SK-N-SH (cell line): ENCODE data around the gene SUMO1. TPM values are rescaled to one million over a fixed set of nuclear protein-coding genes. Genes with fewer than 3 reads are reported as not detected.

Source experiments
- CTCF ChIA-PET: fragments of 300-600, 350-600 bp; formaldehyde crosslinking; extraction: SDS; loops from one replicate; lab custom pipeline; 2021; lab: Yijun Ruan, JAX
- POLR2A ChIA-PET: fragments of 350-600 bp; sonication (Branson Sonifier 250); formaldehyde crosslinking; extraction: SDS; loops from one replicate; lab custom pipeline; 2020; ENCODE audit warnings: antibody characterized with exemption, inconsistent platforms; lab: Yijun Ruan, JAX
- DNase-seq: peaks from one replicate; pipeline ENCODE4 v3.0.0; 2012
- H2AFZ ChIP-seq: fragments of 200-600 bp; sonication (generic); 2 replicates; pipeline ENCODE4 v1.8.1; 2016; ENCODE audit warnings: antibody characterized with exemption, mild to moderate bottlenecking, low read depth
- H3F3A ChIP-seq: fragments of 200-600 bp; sonication (generic); replicated peaks from 2 replicates; pipeline ENCODE3; 2016; ENCODE audit warnings: antibody characterized with exemption, mild to moderate bottlenecking; ENCODE audit not compliant: insufficient read depth
- H3K27ac ChIP-seq, 2 experiments: fragments of 200-500 bp in 1 of 2; fragments of 200-600 bp in 1 of 2; sonication (Bioruptor generic) in 1 of 2; sonication (generic), shearing (Covaris generic) in 1 of 2; 2 replicates each; pipeline versions ENCODE4 v1.5.1 to v1.6.1; 2014 to 2016; ENCODE audit warnings: low read depth in 2 of 2, inconsistent platforms in 1 of 2, low read length in 1 of 2, mild to moderate bottlenecking in 1 of 2, mixed read lengths in 1 of 2
- H3K27me3 ChIP-seq: fragments of 200-600 bp; sonication (generic), shearing (Covaris generic); 2 replicates; pipeline ENCODE4 v1.6.1; 2016; ENCODE audit warnings: mixed run types; ENCODE audit not compliant: insufficient read depth
- H3K36me3 ChIP-seq, 2 experiments: fragments of 200-500 bp in 1 of 2; fragments of 200-600 bp in 1 of 2; sonication (Bioruptor generic) in 1 of 2; sonication (generic) in 1 of 2; replicated peaks in 1 of 2; 2 replicates each; pipeline versions ENCODE3 to v1.5.1; 2014 to 2016; ENCODE audit warnings: low read length in 1 of 2, mild to moderate bottlenecking in 1 of 2; ENCODE audit not compliant: insufficient read depth in 2 of 2, control insufficient read depth in 1 of 2
- H3K4me1 ChIP-seq, 2 experiments: fragments of 200-500 bp in 1 of 2; fragments of 200-600 bp in 1 of 2; sonication (Bioruptor generic) in 1 of 2; sonication (generic), shearing (Covaris generic) in 1 of 2; 2 replicates each; pipeline versions ENCODE4 v1.5.1 to v1.6.1; 2014 to 2016; ENCODE audit warnings: low read depth in 1 of 2, low read length in 1 of 2, mixed run types in 1 of 2; ENCODE audit not compliant: insufficient read depth in 2 of 2, control insufficient read depth in 1 of 2
- H3K4me2 ChIP-seq: fragments of 200-600 bp; sonication (generic), shearing (Covaris generic); 2 replicates; pipeline ENCODE4 v1.6.1; 2017; ENCODE audit warnings: mixed run types
- H3K4me3 ChIP-seq, 2 experiments: fragments of 200-500 bp in 1 of 2; fragments of 200-600 bp in 1 of 2; sonication (Bioruptor generic) in 1 of 2; sonication (generic), shearing (Covaris generic) in 1 of 2; 2 replicates each; pipeline versions ENCODE4 v1.5.1 to v1.8.1; 2014 to 2016; ENCODE audit warnings: low read depth in 2 of 2, inconsistent platforms in 1 of 2, low read length in 1 of 2, mild to moderate bottlenecking in 1 of 2, mixed read lengths in 1 of 2, moderate library complexity in 1 of 2
- H3K79me2 ChIP-seq: fragments of 200-600 bp; sonication (generic); 2 replicates; pipeline ENCODE4 v1.8.1; 2017; ENCODE audit warnings: mild to moderate bottlenecking; ENCODE audit not compliant: insufficient read depth
- H3K9ac ChIP-seq: fragments of 200-600 bp; sonication (generic); 2 replicates; pipeline ENCODE4 v1.6.1; 2017; ENCODE audit warnings: mixed run types
- H3K9me2 ChIP-seq: fragments of 200-600 bp; sonication (generic); 2 replicates; pipeline ENCODE4 v1.6.1; 2017; ENCODE audit warnings: mixed run types
- H3K9me3 ChIP-seq: fragments of 200-600 bp; sonication (generic); 2 replicates; pipeline ENCODE4 v1.6.1; 2017; ENCODE audit warnings: mixed run types, mild to moderate bottlenecking, moderate library complexity
- H4K20me1 ChIP-seq: fragments of 200-600 bp; sonication (generic); 2 replicates; pipeline ENCODE4 v1.6.1; 2017; ENCODE audit warnings: mild to moderate bottlenecking, mixed run types; ENCODE audit not compliant: insufficient read depth
- CHD2 ChIP-seq: fragments of 150-350 bp; IDR thresholded peaks from 2 replicates; pipeline ENCODE4 v1.6.1; 2018; ENCODE audit warnings: low read length; ENCODE audit not compliant: partially characterized antibody
- EP300 ChIP-seq, 2 experiments: IDR thresholded peaks; 2 replicates each; pipeline versions ENCODE4 v1.4.0 to v1.6.1; 2012; ENCODE audit warnings: borderline replicate concordance in 1 of 2, low read depth in 1 of 2, low read length in 1 of 2
- EZH2phosphoT487 ChIP-seq: fragments of 200-600 bp; sonication (generic); IDR thresholded peaks from 2 replicates; pipeline ENCODE4 v1.6.1; 2017; ENCODE audit warnings: low read depth, mixed run types, mild to moderate bottlenecking, antibody characterized with exemption, moderate library complexity, borderline replicate concordance
- FOSL2 ChIP-seq: IDR thresholded peaks from 2 replicates; pipeline ENCODE4 v1.4.0; 2012; ENCODE audit warnings: low read depth, mild to moderate bottlenecking, moderate library complexity, borderline replicate concordance
- FOXJ3 ChIP-seq: sonication (generic); formaldehyde crosslinking; IDR thresholded peaks from 2 replicates; pipeline ENCODE4 v1.5.1; 2020; ENCODE audit warnings: mild to moderate bottlenecking, missing genetic modification reagents
- FOXM1 ChIP-seq: IDR thresholded peaks from 2 replicates; pipeline ENCODE4 v1.4.0; 2012; ENCODE audit warnings: low read depth, mild to moderate bottlenecking
- GABPA ChIP-seq: IDR thresholded peaks from 2 replicates; pipeline ENCODE4 v1.4.0; 2012; ENCODE audit warnings: low read depth, mild to moderate bottlenecking
- MEF2A ChIP-seq: IDR thresholded peaks from 2 replicates; pipeline ENCODE4 v1.4.0; 2012; ENCODE audit warnings: low read depth, borderline replicate concordance
- NFIC ChIP-seq: IDR thresholded peaks from 2 replicates; pipeline ENCODE4 v1.4.0; 2012; ENCODE audit warnings: borderline replicate concordance
- NRF1 ChIP-seq: IDR thresholded peaks from 2 replicates; pipeline ENCODE4 v1.6.1; 2012; ENCODE audit warnings: low read depth, mild to moderate bottlenecking, low read length
- POLR2AphosphoS5 ChIP-seq: IDR thresholded peaks from 2 replicates; pipeline ENCODE4 v1.6.1; 2012; ENCODE audit warnings: low read depth, low read length
- TAF1 ChIP-seq: IDR thresholded peaks from 2 replicates; pipeline ENCODE4 v1.6.1; 2012; ENCODE audit warnings: low read depth, mild to moderate bottlenecking, low read length, moderate library complexity, borderline replicate concordance
- TCF12 ChIP-seq: IDR thresholded peaks from 2 replicates; pipeline ENCODE4 v1.4.0; 2012
- WGBS: methylation state at CpG from one replicate; pipeline ENCODE4 v1.1.6; 2017; ENCODE audit warnings: low lambda C conversion rate; 5-methylcytosine and 5-hydroxymethylcytosine counted together
- polyA plus RNA-seq, 3 experiments: library from polyadenylated mRNA; depleted of rRNA; stranded (reverse); fragments of >200 nt; gene quantifications; 2 replicates each; pipeline ENCODE4 v1.2.3, GENCODE V29; 2012
- TF ChIP-seq, protein P1 (sequence below): fragments of 150-350 bp; IDR thresholded peaks from 2 replicates; pipeline ENCODE4 v1.6.1; 2016; ENCODE audit warnings: mild to moderate bottlenecking, low read depth, low read length
- TF ChIP-seq, protein P2 (sequence below): IDR thresholded peaks from 2 replicates; pipeline ENCODE4 v1.6.1; 2012; ENCODE audit warnings: mild to moderate bottlenecking, low read depth, low read length, moderate library complexity
- TF ChIP-seq, protein P3 (sequence below): IDR thresholded peaks from 2 replicates; pipeline ENCODE4 v1.4.0; 2012; ENCODE audit warnings: low read depth, borderline replicate concordance
- TF ChIP-seq, protein P4 (sequence below): IDR thresholded peaks from 2 replicates; pipeline ENCODE4 v1.4.0; 2012; ENCODE audit warnings: low read depth

The SUMO1 gene
- polyA plus RNA-seq, 1 of the 3 experiments (the other 2 are of a cell fraction), result 42.8 TPM

DNA sequence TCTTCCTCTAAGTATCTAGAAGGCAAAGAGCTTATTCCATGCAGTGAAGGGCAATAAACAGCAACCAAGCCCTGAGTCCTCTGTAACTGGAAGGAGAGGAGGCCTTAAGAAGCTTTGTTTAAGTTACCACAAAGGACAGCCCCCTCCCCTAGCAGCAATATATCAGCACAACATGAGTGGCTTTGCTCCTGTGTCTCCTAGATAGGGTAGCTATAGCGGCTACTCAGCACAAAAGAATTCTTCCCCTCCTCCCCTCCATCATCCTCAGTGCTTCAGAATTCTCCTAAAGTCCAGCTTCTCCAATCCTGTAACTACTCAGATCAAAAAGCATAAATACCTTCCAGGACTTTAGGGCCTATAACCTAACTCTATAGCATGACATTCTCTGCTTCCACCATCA lies 16.5 kb downstream of the SUMO1 start:
- peak; percentile 10 for DNase-seq
- ChIA-PET POLR2A (interaction anchor here (0.8 kb wide), 1 partner anchor 12 kb away, joined by 3 read pairs; no protein-coding TSS in a partner anchor), CTCF (interaction anchor here (1.4 kb wide), 1 partner anchor 10 kb away, joined by 3 read pairs; no protein-coding TSS in a partner anchor)
- Histone ChIP-seq H3K4me1 (peaks cover 0 to 4% of the 10 kb centered on the region in 2 experiments; a peak in 2 of 4 replicates), H4K20me1 (peaks cover 54% of the 10 kb centered on the region), H3K9me3 (no peaks in the 10 kb centered on the region), H3K79me2 (peaks cover 99% of the 10 kb centered on the region), H3K9ac (no peak overlapping the region), H3K27me3 (no peaks in the 10 kb centered on the region), H3K27ac (peak overlapping the region in 1 of 2 experiments; percentile 32; a peak in 1 of 4 replicates), H3K4me2 (peak overlapping the region; percentile 36; the same call in 1 of the 2 replicates), H3K4me3 (no peak overlapping the region), H3K9me2 (no peaks in the 10 kb centered on the region), H3K36me3 (peaks cover 0 to 51% of the 10 kb centered on the region in 2 experiments), H2AFZ (no peak overlapping the region), H3F3A (peaks cover 6% of the 10 kb centered on the region)
- TF ChIP-seq FOSL2 (peak; percentile 27; the same call in 1 of the 2 replicates), MEF2A (no peak)
- 42% methylated on average over 1 of the region's 1 CpG for WGBS

DNA sequence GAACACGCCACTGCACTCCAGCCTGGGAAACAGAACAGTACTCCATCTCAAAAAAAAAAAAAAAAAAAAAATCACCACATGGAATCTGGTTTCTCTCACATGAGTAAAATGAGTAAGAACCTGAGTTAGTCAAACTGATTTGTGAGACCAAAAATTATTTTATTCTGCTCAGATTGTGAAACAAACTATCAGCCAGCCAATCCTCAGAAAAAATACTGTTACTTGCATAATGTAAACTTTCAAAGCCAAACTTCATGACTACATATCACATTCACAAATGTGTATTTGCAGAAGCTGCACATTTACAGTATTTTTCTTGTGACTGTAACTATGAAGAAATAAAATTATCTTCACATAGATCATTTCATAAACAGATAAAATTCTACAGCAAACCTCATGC lies 23.2 kb downstream of the SUMO1 start:
- ChIA-PET POLR2A (no interaction called here), CTCF (no interaction called here)
- Histone ChIP-seq H3K79me2 (peaks cover 90% of the 10 kb centered on the region), H3K4me2 (no peak overlapping the region), H3F3A (peaks cover 9% of the 10 kb centered on the region), H3K36me3 (peaks cover 19 to 70% of the 10 kb centered on the region in 2 experiments), H3K4me1 (no peaks in the 10 kb centered on the region), H3K27ac (no peak overlapping the region; a peak in 1 of 4 replicates), H3K9ac (no peak overlapping the region), H3K9me3 (no peaks in the 10 kb centered on the region), H3K27me3 (no peaks in the 10 kb centered on the region), H3K4me3 (no peak overlapping the region), H2AFZ (no peak overlapping the region), H3K9me2 (no peaks in the 10 kb centered on the region)
- DNase-seq, result no peak
- WGBS, result 100% methylated on average over 1 of the region's 1 CpG
- TF ChIP-seq, protein P1, sequence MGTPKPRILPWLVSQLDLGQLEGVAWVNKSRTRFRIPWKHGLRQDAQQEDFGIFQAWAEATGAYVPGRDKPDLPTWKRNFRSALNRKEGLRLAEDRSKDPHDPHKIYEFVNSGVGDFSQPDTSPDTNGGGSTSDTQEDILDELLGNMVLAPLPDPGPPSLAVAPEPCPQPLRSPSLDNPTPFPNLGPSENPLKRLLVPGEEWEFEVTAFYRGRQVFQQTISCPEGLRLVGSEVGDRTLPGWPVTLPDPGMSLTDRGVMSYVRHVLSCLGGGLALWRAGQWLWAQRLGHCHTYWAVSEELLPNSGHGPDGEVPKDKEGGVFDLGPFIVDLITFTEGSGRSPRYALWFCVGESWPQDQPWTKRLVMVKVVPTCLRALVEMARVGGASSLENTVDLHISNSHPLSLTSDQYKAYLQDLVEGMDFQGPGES, result no peak
- TF ChIP-seq POLR2AphosphoS5 (no peak), EZH2phosphoT487 (no peak), NRF1 (no peak), NFIC (no peak), GABPA (no peak), TAF1 (no peak), CHD2 (no peak), TCF12 (no peak), FOXJ3 (CRISPR knock-in tag) (no peak), EP300 (IDR thresholded peaks at IDR 0.05; ENCODE audit: borderline replicate concordance in 1 of 2, low read depth in 1 of 2, low read length in 1 of 2) (no peak), FOXM1 (no peak), FOSL2 (no peak)
- TF ChIP-seq, protein P2, sequence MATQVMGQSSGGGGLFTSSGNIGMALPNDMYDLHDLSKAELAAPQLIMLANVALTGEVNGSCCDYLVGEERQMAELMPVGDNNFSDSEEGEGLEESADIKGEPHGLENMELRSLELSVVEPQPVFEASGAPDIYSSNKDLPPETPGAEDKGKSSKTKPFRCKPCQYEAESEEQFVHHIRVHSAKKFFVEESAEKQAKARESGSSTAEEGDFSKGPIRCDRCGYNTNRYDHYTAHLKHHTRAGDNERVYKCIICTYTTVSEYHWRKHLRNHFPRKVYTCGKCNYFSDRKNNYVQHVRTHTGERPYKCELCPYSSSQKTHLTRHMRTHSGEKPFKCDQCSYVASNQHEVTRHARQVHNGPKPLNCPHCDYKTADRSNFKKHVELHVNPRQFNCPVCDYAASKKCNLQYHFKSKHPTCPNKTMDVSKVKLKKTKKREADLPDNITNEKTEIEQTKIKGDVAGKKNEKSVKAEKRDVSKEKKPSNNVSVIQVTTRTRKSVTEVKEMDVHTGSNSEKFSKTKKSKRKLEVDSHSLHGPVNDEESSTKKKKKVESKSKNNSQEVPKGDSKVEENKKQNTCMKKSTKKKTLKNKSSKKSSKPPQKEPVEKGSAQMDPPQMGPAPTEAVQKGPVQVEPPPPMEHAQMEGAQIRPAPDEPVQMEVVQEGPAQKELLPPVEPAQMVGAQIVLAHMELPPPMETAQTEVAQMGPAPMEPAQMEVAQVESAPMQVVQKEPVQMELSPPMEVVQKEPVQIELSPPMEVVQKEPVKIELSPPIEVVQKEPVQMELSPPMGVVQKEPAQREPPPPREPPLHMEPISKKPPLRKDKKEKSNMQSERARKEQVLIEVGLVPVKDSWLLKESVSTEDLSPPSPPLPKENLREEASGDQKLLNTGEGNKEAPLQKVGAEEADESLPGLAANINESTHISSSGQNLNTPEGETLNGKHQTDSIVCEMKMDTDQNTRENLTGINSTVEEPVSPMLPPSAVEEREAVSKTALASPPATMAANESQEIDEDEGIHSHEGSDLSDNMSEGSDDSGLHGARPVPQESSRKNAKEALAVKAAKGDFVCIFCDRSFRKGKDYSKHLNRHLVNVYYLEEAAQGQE, result no peak
- TF ChIP-seq, protein P3, sequence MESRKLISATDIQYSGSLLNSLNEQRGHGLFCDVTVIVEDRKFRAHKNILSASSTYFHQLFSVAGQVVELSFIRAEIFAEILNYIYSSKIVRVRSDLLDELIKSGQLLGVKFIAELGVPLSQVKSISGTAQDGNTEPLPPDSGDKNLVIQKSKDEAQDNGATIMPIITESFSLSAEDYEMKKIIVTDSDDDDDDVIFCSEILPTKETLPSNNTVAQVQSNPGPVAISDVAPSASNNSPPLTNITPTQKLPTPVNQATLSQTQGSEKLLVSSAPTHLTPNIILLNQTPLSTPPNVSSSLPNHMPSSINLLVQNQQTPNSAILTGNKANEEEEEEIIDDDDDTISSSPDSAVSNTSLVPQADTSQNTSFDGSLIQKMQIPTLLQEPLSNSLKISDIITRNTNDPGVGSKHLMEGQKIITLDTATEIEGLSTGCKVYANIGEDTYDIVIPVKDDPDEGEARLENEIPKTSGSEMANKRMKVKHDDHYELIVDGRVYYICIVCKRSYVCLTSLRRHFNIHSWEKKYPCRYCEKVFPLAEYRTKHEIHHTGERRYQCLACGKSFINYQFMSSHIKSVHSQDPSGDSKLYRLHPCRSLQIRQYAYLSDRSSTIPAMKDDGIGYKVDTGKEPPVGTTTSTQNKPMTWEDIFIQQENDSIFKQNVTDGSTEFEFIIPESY, result no peak
- TF ChIP-seq, protein P4, sequence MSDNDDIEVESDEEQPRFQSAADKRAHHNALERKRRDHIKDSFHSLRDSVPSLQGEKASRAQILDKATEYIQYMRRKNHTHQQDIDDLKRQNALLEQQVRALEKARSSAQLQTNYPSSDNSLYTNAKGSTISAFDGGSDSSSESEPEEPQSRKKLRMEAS, result no peak
- TF ChIP-seq, all 33 proteins: peak for 0
- H4K20me1 ChIP-seq, result peaks cover 10% of the 10 kb centered on the region; the same call in 1 of the 2 replicates
